Ascending aorta (tissue), 2 donors: ENCODE results near the gene ATF7IP2. TPM values are rescaled to one million over a fixed set of nuclear protein-coding genes. Genes with fewer than 3 reads are reported as not detected.
"Not testable (repeated sequence)": the region's sequence is repeated elsewhere in the genome, so short reads cannot be mapped to it uniquely, and the experiment has no call there.

ENCODE experiments used
- DNase-seq, 2 donors: peaks; one replicate each; pipeline ENCODE4 v3.0.0-alpha.2; 2019; ENCODE audit warnings: low spot score in 2 of 2
- H3K27ac ChIP-seq, 2 donors: fragments of 200-600 bp; sonication (generic); one replicate each; pipeline ENCODE4 v1.5.1; 2016 to 2017; ENCODE audit warnings: mild to moderate bottlenecking in 1 of 2
- H3K27me3 ChIP-seq: fragments of 200-600 bp; sonication (generic); one replicate; pipeline ENCODE4 v1.5.1; 2017
- H3K36me3 ChIP-seq, 2 donors: fragments of 200-600 bp; sonication (generic); one replicate each; pipeline ENCODE4 v1.5.1; 2016
- H3K4me1 ChIP-seq, 2 donors: fragments of 200-600 bp; sonication (generic); one replicate each; pipeline ENCODE4 v1.5.1; 2016 to 2017; ENCODE audit warnings: mild to moderate bottlenecking in 1 of 2
- H3K4me3 ChIP-seq, 2 donors: fragments of 200-600 bp; sonication (generic); one replicate each; pipeline ENCODE4 v1.5.1; 2016 to 2017; ENCODE audit warnings: mild to moderate bottlenecking in 1 of 2
- H3K9me3 ChIP-seq, 2 donors: fragments of 200-600 bp; sonication (generic); one replicate each; pipeline ENCODE4 v1.5.1; 2016
- intact Hi-C: fragments of 100-400 bp; cut with DNase I; formaldehyde crosslinking; loops from one replicate; pipeline ENCODE4 v1.15.1; 2023
- total RNA-seq: library from RNA; depleted of rRNA; stranded (reverse); fragments of >200 nt; gene quantifications from one replicate; pipeline ENCODE4 v1.1.0, GENCODE V29; 2016
- TF ChIP-seq, protein P1 (sequence below), 3 experiments: fragments of 200-600 bp in 2 of 3; fragments of 450-650 bp in 1 of 3; sonication (generic) in 2 of 3; IDR thresholded peaks; one replicate each; pipeline ENCODE4 v1.5.1; 2016 to 2019; ENCODE audit warnings: antibody characterized with exemption in 3 of 3, mild to moderate bottlenecking in 1 of 3, moderate library complexity in 1 of 3

Gene ATF7IP2
- total RNA-seq, 1 donor from 2014 or later, result not detected

- TF ChIP-seq, protein P1, sequence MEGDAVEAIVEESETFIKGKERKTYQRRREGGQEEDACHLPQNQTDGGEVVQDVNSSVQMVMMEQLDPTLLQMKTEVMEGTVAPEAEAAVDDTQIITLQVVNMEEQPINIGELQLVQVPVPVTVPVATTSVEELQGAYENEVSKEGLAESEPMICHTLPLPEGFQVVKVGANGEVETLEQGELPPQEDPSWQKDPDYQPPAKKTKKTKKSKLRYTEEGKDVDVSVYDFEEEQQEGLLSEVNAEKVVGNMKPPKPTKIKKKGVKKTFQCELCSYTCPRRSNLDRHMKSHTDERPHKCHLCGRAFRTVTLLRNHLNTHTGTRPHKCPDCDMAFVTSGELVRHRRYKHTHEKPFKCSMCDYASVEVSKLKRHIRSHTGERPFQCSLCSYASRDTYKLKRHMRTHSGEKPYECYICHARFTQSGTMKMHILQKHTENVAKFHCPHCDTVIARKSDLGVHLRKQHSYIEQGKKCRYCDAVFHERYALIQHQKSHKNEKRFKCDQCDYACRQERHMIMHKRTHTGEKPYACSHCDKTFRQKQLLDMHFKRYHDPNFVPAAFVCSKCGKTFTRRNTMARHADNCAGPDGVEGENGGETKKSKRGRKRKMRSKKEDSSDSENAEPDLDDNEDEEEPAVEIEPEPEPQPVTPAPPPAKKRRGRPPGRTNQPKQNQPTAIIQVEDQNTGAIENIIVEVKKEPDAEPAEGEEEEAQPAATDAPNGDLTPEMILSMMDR (IDR thresholded peaks at IDR 0.05), result no peak
- Histone ChIP-seq H3K36me3 (peaks cover 0 to 4% of the 10 kb centered on the region in 2 donors), H3K27me3 (no peaks in the 10 kb centered on the region), H3K9me3 (peaks cover 20 to 91% of the 10 kb centered on the region in 2 donors), H3K4me1 (no peaks in the 10 kb centered on the region), H3K27ac (no peak overlapping the region), H3K4me3 (no peak overlapping the region)
- no peak for DNase-seq
- intact Hi-C loops, result no loop called here
These were observed 19.6 kb downstream of the ATF7IP2 start for GRCh38 chr16:10405386-10405939.

GRCh38 chr16:10408824-10409381, 23.0 kb downstream of the ATF7IP2 start:
- peaks cover 20 to 96% of the 10 kb centered on the region in 2 donors for H3K9me3 ChIP-seq
- TF ChIP-seq, protein P1 (IDR thresholded peaks at IDR 0.05), result no peak

GRCh38 chr16:10409713-10410112, 23.9 kb downstream of the ATF7IP2 start:
- intact Hi-C loops, H3K4me1 ChIP-seq, H3K36me3 ChIP-seq, H3K27ac ChIP-seq, DNase-seq, H3K27me3 ChIP-seq, H3K4me3 ChIP-seq: not testable (repeated sequence)
- H3K9me3 ChIP-seq, result peaks cover 20 to 98% of the 10 kb centered on the region in 2 donors

More at GRCh38 chr16:10408824-10409381, 23.0 kb downstream of the ATF7IP2 start:
- Histone ChIP-seq H3K36me3 (no peaks in the 10 kb centered on the region), H3K4me1 (no peaks in the 10 kb centered on the region), H3K27me3 (no peaks in the 10 kb centered on the region), H3K27ac (no peak overlapping the region), H3K4me3 (no peak overlapping the region)
- intact Hi-C loops, result no loop called here
- DNase-seq, result no peak

- TF ChIP-seq, protein P1 (IDR thresholded peaks at IDR 0.05), result no peak
- DNase-seq, result no peak
- Histone ChIP-seq H3K4me3 (no peak overlapping the region), H3K27me3 (no peaks in the 10 kb centered on the region), H3K27ac (no peak overlapping the region), H3K9me3 (peaks cover 20 to 98% of the 10 kb centered on the region in 2 donors), H3K36me3 (no peaks in the 10 kb centered on the region), H3K4me1 (no peaks in the 10 kb centered on the region)
- intact Hi-C loops, result no loop called here
These were observed 24.6 kb downstream of the ATF7IP2 start for GRCh38 chr16:10410469-10410868.

GRCh38 chr16:10412935-10413601, 27.2 kb downstream of the ATF7IP2 start:
- intact Hi-C loops, result no loop called here
- no peaks in the 10 kb centered on the region for H3K36me3 ChIP-seq
- peaks cover 30 to 96% of the 10 kb centered on the region in 2 donors for H3K9me3 ChIP-seq
- H3K4me1 ChIP-seq, result no peaks in the 10 kb centered on the region
- H3K27ac ChIP-seq, result no peak overlapping the region
- TF ChIP-seq, protein P1 (IDR thresholded peaks at IDR 0.05), result no peak
- no peak overlapping the region for H3K4me3 ChIP-seq
- no peak for DNase-seq
- H3K27me3 ChIP-seq, result no peaks in the 10 kb centered on the region

GRCh38 chr16:10418204-10418603, 32.3 kb downstream of the ATF7IP2 start:
- DNase-seq, H3K27me3 ChIP-seq, intact Hi-C loops, H3K36me3 ChIP-seq, H3K4me3 ChIP-seq, H3K27ac ChIP-seq, H3K4me1 ChIP-seq: not testable (repeated sequence)
- peaks cover 15 to 51% of the 10 kb centered on the region in 2 donors for H3K9me3 ChIP-seq
